ENCODE data around the gene ERCC5.

Gene ERCC5

GRCh38 chr13:102846261-102847015 is 606 bp downstream of the ERCC5 start:
- peak; percentile 3 for DNase-seq

- DNase-seq: peak; percentile 12
Observed at GRCh38 chr13:102847272-102848234, 1.7 kb downstream of the ERCC5 start.

- DNase-seq: no peak
Observed at GRCh38 chr13:102848956-102849355, 3.1 kb downstream of the ERCC5 start.

GRCh38 chr13:102852556-102852955 is 6.7 kb downstream of the ERCC5 start:
- no peak for DNase-seq

GRCh38 chr13:102854675-102855074 is 8.8 kb downstream of the ERCC5 start:
- DNase-seq: no peak

GRCh38 chr13:102856557-102856956 is 10.7 kb downstream of the ERCC5 start:
- DNase-seq: no peak

- DNase-seq: no peak
Observed at GRCh38 chr13:102862624-102863210, 16.9 kb downstream of the ERCC5 start.

GRCh38 chr13:102863590-102863989 is 17.8 kb downstream of the ERCC5 start:
- no peak for DNase-seq

GRCh38 chr13:102868366-102868936 is 22.6 kb downstream of the ERCC5 start:
- no peak for DNase-seq

- no peak for DNase-seq
Observed at GRCh38 chr13:102869948-102870676, 24.3 kb downstream of the ERCC5 start.

GRCh38 chr13:102870677-102871415 is 25.0 kb downstream of the ERCC5 start:
- DNase-seq: no peak

- DNase-seq: no peak
Observed at GRCh38 chr13:102872131-102872530, 26.3 kb downstream of the ERCC5 start.

GRCh38 chr13:102872531-102872930 is 26.7 kb downstream of the ERCC5 start:
- DNase-seq: no peak

- no peak for DNase-seq
Observed at GRCh38 chr13:102873653-102874052, 27.8 kb downstream of the ERCC5 start.

- DNase-seq: no peak
Observed at GRCh38 chr13:102875256-102875655, 29.4 kb downstream of the ERCC5 start.

GRCh38 chr13:102877303-102877702 is 31.5 kb downstream of the ERCC5 start:
- DNase-seq: no peak

- no peak for DNase-seq
Observed at GRCh38 chr13:102878481-102878880, 32.6 kb downstream of the ERCC5 start.

GRCh38 chr13:102879793-102880499 is 34.1 kb downstream of the ERCC5 start:
- DNase-seq: no peak

GRCh38 chr13:102881819-102882686 is 36.2 kb downstream of the ERCC5 start:
- no peak for DNase-seq

GRCh38 chr13:102892503-102892902 is 46.7 kb downstream of the ERCC5 start:
- DNase-seq: no peak

Measured in NCI-H1417 treated with DMSO at 0.1 percent for 48 hours (cell line).